Measurements from ENCODE around the gene NPSR1.

NPSR1 gene

GRCh38 chr7:34718867-34719266 is 60.8 kb downstream of the NPSR1 start:
- no peaks in the 10 kb centered on the region for H3K79me2 ChIP-seq (ENCODE audit: control insufficient read depth, low read length)
- no peak overlapping the region for H3K27ac ChIP-seq (ENCODE audit: low read depth, low read length)
- no peaks in the 10 kb centered on the region for H4K20me1 ChIP-seq (ENCODE audit: control insufficient read depth, insufficient read depth, low read depth, low read length)
- no peaks in the 10 kb centered on the region for H3K9me2 ChIP-seq (replicated peaks; ENCODE audit: control insufficient read depth, low read length)
- H3K4me1 ChIP-seq (ENCODE audit: control insufficient read depth, low read length), result no peaks in the 10 kb centered on the region
- no peak overlapping the region for H3K4me3 ChIP-seq (ENCODE audit: low read length)
- no peaks in the 10 kb centered on the region for H3K9me3 ChIP-seq (ENCODE audit: control insufficient read depth, insufficient read depth, low read length)
- no peaks in the 10 kb centered on the region for H3F3A ChIP-seq (ENCODE audit: control insufficient read depth, insufficient read depth)
- H3K4me2 ChIP-seq (ENCODE audit: low read length), result no peak overlapping the region
- H3K27me3 ChIP-seq (ENCODE audit: control insufficient read depth, low read length), result no peaks in the 10 kb centered on the region
- H3K36me3 ChIP-seq (ENCODE audit: control insufficient read depth, low read length), result no peaks in the 10 kb centered on the region
- TF ChIP-seq, protein P1, sequence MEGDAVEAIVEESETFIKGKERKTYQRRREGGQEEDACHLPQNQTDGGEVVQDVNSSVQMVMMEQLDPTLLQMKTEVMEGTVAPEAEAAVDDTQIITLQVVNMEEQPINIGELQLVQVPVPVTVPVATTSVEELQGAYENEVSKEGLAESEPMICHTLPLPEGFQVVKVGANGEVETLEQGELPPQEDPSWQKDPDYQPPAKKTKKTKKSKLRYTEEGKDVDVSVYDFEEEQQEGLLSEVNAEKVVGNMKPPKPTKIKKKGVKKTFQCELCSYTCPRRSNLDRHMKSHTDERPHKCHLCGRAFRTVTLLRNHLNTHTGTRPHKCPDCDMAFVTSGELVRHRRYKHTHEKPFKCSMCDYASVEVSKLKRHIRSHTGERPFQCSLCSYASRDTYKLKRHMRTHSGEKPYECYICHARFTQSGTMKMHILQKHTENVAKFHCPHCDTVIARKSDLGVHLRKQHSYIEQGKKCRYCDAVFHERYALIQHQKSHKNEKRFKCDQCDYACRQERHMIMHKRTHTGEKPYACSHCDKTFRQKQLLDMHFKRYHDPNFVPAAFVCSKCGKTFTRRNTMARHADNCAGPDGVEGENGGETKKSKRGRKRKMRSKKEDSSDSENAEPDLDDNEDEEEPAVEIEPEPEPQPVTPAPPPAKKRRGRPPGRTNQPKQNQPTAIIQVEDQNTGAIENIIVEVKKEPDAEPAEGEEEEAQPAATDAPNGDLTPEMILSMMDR (IDR thresholded peaks at IDR 0.05; ENCODE audit: low read depth, low read length, poor library complexity, severe bottlenecking), result no peak
- no peak for TF ChIP-seq EZH2phosphoT487 (IDR thresholded peaks at IDR 0.05; ENCODE audit: borderline replicate concordance, low read length)

DNA sequence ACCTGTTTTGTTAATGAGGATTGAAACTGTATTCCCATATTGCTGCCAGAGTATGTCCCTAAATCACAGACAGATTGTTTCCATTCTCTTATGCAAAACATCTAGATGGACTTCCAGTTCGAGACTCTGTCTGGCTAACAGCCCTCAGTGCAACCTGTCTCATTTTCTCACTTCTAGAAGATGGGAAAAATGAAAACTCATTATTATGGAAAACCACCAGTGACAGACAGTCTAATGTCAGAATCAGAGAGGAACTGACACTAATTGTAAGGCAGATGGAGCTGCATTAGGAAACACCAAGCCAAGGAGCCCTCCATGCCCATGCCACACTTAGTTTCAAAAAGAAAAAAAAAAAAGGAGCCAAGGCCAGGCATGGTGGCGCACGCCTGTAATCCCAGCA is 61.6 kb downstream of the NPSR1 start:
- Histone ChIP-seq H3K79me2 (ENCODE audit: control insufficient read depth, low read length) (no peaks in the 10 kb centered on the region), H3K9me3 (ENCODE audit: control insufficient read depth, insufficient read depth, low read length) (no peaks in the 10 kb centered on the region), H3K4me3 (ENCODE audit: low read length) (no peak overlapping the region), H4K20me1 (ENCODE audit: control insufficient read depth, insufficient read depth, low read depth, low read length) (no peaks in the 10 kb centered on the region), H3K36me3 (ENCODE audit: control insufficient read depth, low read length) (no peaks in the 10 kb centered on the region), H3K27ac (ENCODE audit: low read depth, low read length) (no peak overlapping the region), H3F3A (ENCODE audit: control insufficient read depth, insufficient read depth) (no peaks in the 10 kb centered on the region), H3K9me2 (replicated peaks; ENCODE audit: control insufficient read depth, low read length) (no peaks in the 10 kb centered on the region), H3K27me3 (ENCODE audit: control insufficient read depth, low read length) (no peaks in the 10 kb centered on the region), H3K4me2 (ENCODE audit: low read length) (no peak overlapping the region), H3K4me1 (ENCODE audit: control insufficient read depth, low read length) (no peaks in the 10 kb centered on the region)
- TF ChIP-seq, protein P1 (IDR thresholded peaks at IDR 0.05; ENCODE audit: low read depth, low read length, poor library complexity, severe bottlenecking), result no peak
- no peak for TF ChIP-seq EZH2phosphoT487 (IDR thresholded peaks at IDR 0.05; ENCODE audit: borderline replicate concordance, low read length)

DNA sequence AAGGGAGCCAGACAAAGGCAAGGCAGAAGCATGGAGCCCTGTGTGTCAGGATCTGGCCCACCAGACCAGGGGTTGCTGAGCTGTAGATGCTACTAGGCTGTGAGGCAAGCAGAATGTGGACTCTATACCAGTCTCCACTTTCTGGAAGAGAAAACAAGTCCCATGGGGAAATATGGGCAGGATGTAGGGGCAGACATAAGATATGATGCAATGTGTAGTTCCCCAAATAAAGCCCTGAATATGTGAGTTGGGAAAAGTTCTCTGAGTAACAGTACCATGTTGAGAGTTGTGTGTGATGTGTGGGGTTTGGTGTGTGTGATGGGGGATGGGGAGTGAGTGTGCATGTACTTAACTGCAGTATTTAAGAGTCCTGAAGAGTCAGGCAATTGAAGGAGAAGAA is 62.3 kb downstream of the NPSR1 start:
- Histone ChIP-seq H3K27me3 (ENCODE audit: control insufficient read depth, low read length) (no peaks in the 10 kb centered on the region), H3K79me2 (ENCODE audit: control insufficient read depth, low read length) (no peaks in the 10 kb centered on the region), H4K20me1 (ENCODE audit: control insufficient read depth, insufficient read depth, low read depth, low read length) (no peaks in the 10 kb centered on the region), H3K4me1 (ENCODE audit: control insufficient read depth, low read length) (no peaks in the 10 kb centered on the region), H3K36me3 (ENCODE audit: control insufficient read depth, low read length) (no peaks in the 10 kb centered on the region), H3K4me3 (ENCODE audit: low read length) (no peak overlapping the region), H3K27ac (ENCODE audit: low read depth, low read length) (no peak overlapping the region), H3K9me2 (replicated peaks; ENCODE audit: control insufficient read depth, low read length) (no peaks in the 10 kb centered on the region), H3F3A (ENCODE audit: control insufficient read depth, insufficient read depth) (no peaks in the 10 kb centered on the region), H3K9me3 (ENCODE audit: control insufficient read depth, insufficient read depth, low read length) (no peaks in the 10 kb centered on the region), H3K4me2 (ENCODE audit: low read length) (no peak overlapping the region)
- no peak for TF ChIP-seq EZH2phosphoT487 (IDR thresholded peaks at IDR 0.05; ENCODE audit: borderline replicate concordance, low read length)
- TF ChIP-seq, protein P1 (IDR thresholded peaks at IDR 0.05; ENCODE audit: low read depth, low read length, poor library complexity, severe bottlenecking), result no peak

DNA sequence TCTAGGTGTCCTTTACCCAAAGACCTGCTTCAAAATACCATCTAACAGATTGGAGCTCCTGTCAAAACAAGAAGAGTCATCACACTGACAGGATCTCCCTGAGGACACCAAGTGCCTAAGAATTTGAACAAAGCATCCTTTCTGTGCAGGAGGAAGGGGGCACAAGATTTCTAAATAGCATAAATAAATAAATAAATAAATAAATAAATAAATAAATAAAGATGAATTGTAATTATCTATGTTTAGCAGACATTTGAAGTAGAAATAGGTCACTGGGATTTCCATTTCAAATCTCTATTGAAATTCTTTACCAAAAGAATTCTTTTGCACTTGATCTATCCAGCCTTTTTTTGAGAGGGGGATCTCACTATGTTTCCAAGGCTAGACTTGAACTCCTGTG is 65.3 kb downstream of the NPSR1 start:
- no peak for TF ChIP-seq EZH2phosphoT487 (IDR thresholded peaks at IDR 0.05; ENCODE audit: borderline replicate concordance, low read length)
- TF ChIP-seq, protein P1 (IDR thresholded peaks at IDR 0.05; ENCODE audit: low read depth, low read length, poor library complexity, severe bottlenecking), result no peak
- H3K27ac ChIP-seq (ENCODE audit: low read depth, low read length), result no peak overlapping the region
- H3F3A ChIP-seq (ENCODE audit: control insufficient read depth, insufficient read depth), result no peaks in the 10 kb centered on the region
- H3K4me1 ChIP-seq (ENCODE audit: control insufficient read depth, low read length), result no peaks in the 10 kb centered on the region
- H3K36me3 ChIP-seq (ENCODE audit: control insufficient read depth, low read length), result no peaks in the 10 kb centered on the region
- no peaks in the 10 kb centered on the region for H3K79me2 ChIP-seq (ENCODE audit: control insufficient read depth, low read length)
- H3K27me3 ChIP-seq (ENCODE audit: control insufficient read depth, low read length), result no peaks in the 10 kb centered on the region
- H3K4me2 ChIP-seq (ENCODE audit: low read length), result no peak overlapping the region
- no peaks in the 10 kb centered on the region for H4K20me1 ChIP-seq (ENCODE audit: control insufficient read depth, insufficient read depth, low read depth, low read length)
- no peaks in the 10 kb centered on the region for H3K9me3 ChIP-seq (ENCODE audit: control insufficient read depth, insufficient read depth, low read length)
- H3K4me3 ChIP-seq (ENCODE audit: low read length), result no peak overlapping the region
- H3K9me2 ChIP-seq (replicated peaks; ENCODE audit: control insufficient read depth, low read length), result no peaks in the 10 kb centered on the region; the same call in 1 of the 2 replicates

All from DOHH2 (cell line).